ENCODE data around the gene MYO9B. TPM values are rescaled to one million over a fixed set of nuclear protein-coding genes. Genes with fewer than 3 reads are reported as not detected.
A peak's percentile ranks its signal among the peaks of the same experiment; 100 is the strongest.

Gene MYO9B
- total and polyA plus RNA-seq, 2 of the 13 experiments (the other 11 are each of a cell fraction or from before 2014, with no cell fraction given): 18.0 to 18.3 TPM

GRCh38 chr19:17200408-17201079 is 125.0 kb downstream of the MYO9B start (continued):
- no peak for TF ChIP-seq ZFP90 (CRISPR knock-in tag; IDR thresholded peaks at IDR 0.05; ENCODE audit: borderline replicate concordance)
- peak; percentile 70; the same call in 1 of the 2 replicates for TF ChIP-seq PHF21A (CRISPR knock-in tag; IDR thresholded peaks at IDR 0.05)
- peak; percentile 86 for TF ChIP-seq RXRB (CRISPR knock-in tag; IDR thresholded peaks at IDR 0.05; ENCODE audit: borderline replicate concordance)
- no peak for TF ChIP-seq ZFP82 (CRISPR knock-in tag; IDR thresholded peaks at IDR 0.05; ENCODE audit: borderline replicate concordance)
- TF ChIP-seq PPARG (CRISPR knock-in tag; conservative IDR thresholded peaks at IDR 0.05): no peak
- TF ChIP-seq ATF1 (CRISPR knock-in tag; IDR thresholded peaks at IDR 0.05): no peak
- peak; percentile 13 for TF ChIP-seq STAG1 (CRISPR knock-in tag; IDR thresholded peaks at IDR 0.05)
- TF ChIP-seq FOXP4 (CRISPR knock-in tag; IDR thresholded peaks at IDR 0.05): peak; percentile 67
- TF ChIP-seq MEF2D (CRISPR knock-in tag; IDR thresholded peaks at IDR 0.05): peak; percentile 41; the same call in 1 of the 2 replicates
- no peak for TF ChIP-seq NFATC3 (CRISPR knock-in tag; IDR thresholded peaks at IDR 0.05)

GRCh38 chr19:17202249-17202648 is 126.7 kb downstream of the MYO9B start:
- BruUV-seq (replicated peaks): no TSS peak
- 95% methylated on average over 9 of the region's 9 CpGs for WGBS (ENCODE audit: low lambda C conversion rate)
- Histone ChIP-seq H3K4me1 (ENCODE audit: insufficient read depth, low read length) (peaks cover 21% of the 10 kb centered on the region), H3K9me3 (ENCODE audit: low read length) (no peaks in the 10 kb centered on the region), H3K27ac (ENCODE audit: extremely low read length, insufficient read depth, low read length) (no peak overlapping the region), H4K20me1 (ENCODE audit: insufficient read depth, low read length) (no peaks in the 10 kb centered on the region), H3K9ac (ENCODE audit: insufficient read depth, low read depth, low read length) (no peak overlapping the region), H3K4me2 (ENCODE audit: low read depth, low read length) (no peak overlapping the region), H3K27me3 (ENCODE audit: control insufficient read depth in 1 of 2, insufficient read depth in 2 of 2, low read length in 2 of 2) (no peaks in the 10 kb centered on the region), H3K36me3 (replicated peaks in 1 of 2; ENCODE audit: control insufficient read depth in 1 of 2, insufficient read depth in 2 of 2, low read length in 2 of 2) (peaks cover 4 to 12% of the 10 kb centered on the region in 2 experiments; a peak in 4 of 5 replicates), H2AFZ (ENCODE audit: low read length) (no peak overlapping the region), H3K4me3 (replicated peaks in 1 of 3; ENCODE audit: insufficient read depth in 1 of 3, low read depth in 2 of 3, low read length in 3 of 3) (no peak overlapping the region), H3K79me2 (ENCODE audit: insufficient read depth, low read length) (no peaks in the 10 kb centered on the region)
- FAIRE-seq: no peak
- ChIA-PET POLR2A (no interaction called here), CTCF (ENCODE audit: low intra/inter-chr PET ratio, low total read pairs) (no interaction called here)
- intact Hi-C loops (cut with micrococcal nuclease; ENCODE audit: unreplicated experiment) (no loop called here), in situ Hi-C loops (cut with HindIII; ENCODE audit: extremely low pct_ligation_motif_present, low pct_unique_long_range_greater_than_20kb) (loop anchor here (5.0 kb wide), 1 partner anchor 80 kb away; the partner anchor contains the start of gene ANKLE1)
- no peak for ATAC-seq
- DNase-seq (ENCODE audit: low spot score): no peak
- TF ChIP-seq ZNF703 (CRISPR knock-in tag; IDR thresholded peaks at IDR 0.05; ENCODE audit: borderline replicate concordance): no peak
- peak; percentile 79 for TF ChIP-seq HNRNPL (IDR thresholded peaks at IDR 0.05; ENCODE audit: low read depth, low read length)
- no peak for TF ChIP-seq BRD4 (CRISPR knock-in tag; IDR thresholded peaks at IDR 0.05)
